Liver (tissue), 3 donors: ENCODE measurements around the gene VAPA.

Experiments
- GABPA ChIP-seq, 2 donors: IDR thresholded peaks in 1 of 2; conservative IDR thresholded peaks in 1 of 2; 2 replicates each; pipeline ENCODE4 v1.6.1; 2016; ENCODE audit warnings: antibody characterized with exemption in 2 of 2, mild to moderate bottlenecking in 1 of 2, moderate library complexity in 1 of 2
- HNF4G ChIP-seq: IDR thresholded peaks from 2 replicates; pipeline ENCODE4 v1.6.1; 2016; ENCODE audit warnings: antibody characterized with exemption
- SP1 ChIP-seq: IDR thresholded peaks from 2 replicates; pipeline ENCODE4 v1.6.1; 2018; ENCODE audit warnings: antibody characterized with exemption, mild to moderate bottlenecking
- YY1 ChIP-seq: IDR thresholded peaks from 2 replicates; pipeline ENCODE4 v1.6.1; 2016; ENCODE audit warnings: antibody characterized with exemption, mild to moderate bottlenecking
- TF ChIP-seq, protein P1 (sequence below): IDR thresholded peaks from 2 replicates; pipeline ENCODE4 v1.6.1; 2016; ENCODE audit warnings: antibody characterized with exemption
- TF ChIP-seq, protein P2 (sequence below): IDR thresholded peaks from 2 replicates; pipeline ENCODE4 v1.6.1; 2016; ENCODE audit warnings: antibody characterized with exemption, mild to moderate bottlenecking
- TF ChIP-seq, protein P3 (sequence below): fragments of 150-350 bp; IDR thresholded peaks from 2 replicates; pipeline ENCODE4 v1.5.1; 2017; ENCODE audit warnings: improper control_type of control experiment, low read depth, low read length; ENCODE audit not compliant: missing input control
- TF ChIP-seq, protein P4 (sequence below): IDR thresholded peaks from 2 replicates; pipeline ENCODE4 v1.6.1; 2016; ENCODE audit warnings: antibody characterized with exemption
- donor health status: healthy.
- donor health status: healthy.

DNA sequence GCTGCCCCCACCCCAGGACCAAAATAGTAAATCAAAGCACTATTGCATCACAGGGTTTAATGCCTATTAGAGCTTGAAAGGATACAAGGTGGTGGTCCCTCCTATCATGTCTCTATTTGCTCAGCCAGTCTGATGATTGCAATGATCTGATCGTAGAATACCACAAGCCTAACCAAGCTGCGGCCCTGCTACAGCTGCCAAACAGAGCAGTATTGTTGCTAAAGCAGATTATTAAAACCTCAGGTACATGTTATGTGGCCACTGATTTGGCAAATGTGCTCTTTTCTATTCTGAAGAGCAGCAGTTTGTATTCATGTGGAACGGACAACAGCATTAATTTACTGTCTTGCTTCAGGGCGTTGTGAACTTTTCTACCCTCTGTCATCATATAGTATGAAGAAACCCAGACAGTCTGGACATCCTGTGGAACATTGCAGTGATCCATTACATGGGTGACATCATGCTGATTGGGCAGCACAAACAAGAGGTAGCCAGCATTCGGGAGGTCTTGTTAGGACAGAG is 8.4 kb upstream of the VAPA start:
- TF ChIP-seq GABPA (IDR thresholded peaks at IDR 0.05 in 1 of 2, conservative IDR thresholded peaks at IDR 0.05 in 1 of 2) (no peak), HNF4G (no peak), YY1 (no peak), SP1 (no peak)
- TF ChIP-seq, protein P1, sequence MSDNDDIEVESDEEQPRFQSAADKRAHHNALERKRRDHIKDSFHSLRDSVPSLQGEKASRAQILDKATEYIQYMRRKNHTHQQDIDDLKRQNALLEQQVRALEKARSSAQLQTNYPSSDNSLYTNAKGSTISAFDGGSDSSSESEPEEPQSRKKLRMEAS: no peak
- TF ChIP-seq, protein P2, sequence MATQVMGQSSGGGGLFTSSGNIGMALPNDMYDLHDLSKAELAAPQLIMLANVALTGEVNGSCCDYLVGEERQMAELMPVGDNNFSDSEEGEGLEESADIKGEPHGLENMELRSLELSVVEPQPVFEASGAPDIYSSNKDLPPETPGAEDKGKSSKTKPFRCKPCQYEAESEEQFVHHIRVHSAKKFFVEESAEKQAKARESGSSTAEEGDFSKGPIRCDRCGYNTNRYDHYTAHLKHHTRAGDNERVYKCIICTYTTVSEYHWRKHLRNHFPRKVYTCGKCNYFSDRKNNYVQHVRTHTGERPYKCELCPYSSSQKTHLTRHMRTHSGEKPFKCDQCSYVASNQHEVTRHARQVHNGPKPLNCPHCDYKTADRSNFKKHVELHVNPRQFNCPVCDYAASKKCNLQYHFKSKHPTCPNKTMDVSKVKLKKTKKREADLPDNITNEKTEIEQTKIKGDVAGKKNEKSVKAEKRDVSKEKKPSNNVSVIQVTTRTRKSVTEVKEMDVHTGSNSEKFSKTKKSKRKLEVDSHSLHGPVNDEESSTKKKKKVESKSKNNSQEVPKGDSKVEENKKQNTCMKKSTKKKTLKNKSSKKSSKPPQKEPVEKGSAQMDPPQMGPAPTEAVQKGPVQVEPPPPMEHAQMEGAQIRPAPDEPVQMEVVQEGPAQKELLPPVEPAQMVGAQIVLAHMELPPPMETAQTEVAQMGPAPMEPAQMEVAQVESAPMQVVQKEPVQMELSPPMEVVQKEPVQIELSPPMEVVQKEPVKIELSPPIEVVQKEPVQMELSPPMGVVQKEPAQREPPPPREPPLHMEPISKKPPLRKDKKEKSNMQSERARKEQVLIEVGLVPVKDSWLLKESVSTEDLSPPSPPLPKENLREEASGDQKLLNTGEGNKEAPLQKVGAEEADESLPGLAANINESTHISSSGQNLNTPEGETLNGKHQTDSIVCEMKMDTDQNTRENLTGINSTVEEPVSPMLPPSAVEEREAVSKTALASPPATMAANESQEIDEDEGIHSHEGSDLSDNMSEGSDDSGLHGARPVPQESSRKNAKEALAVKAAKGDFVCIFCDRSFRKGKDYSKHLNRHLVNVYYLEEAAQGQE: no peak
- TF ChIP-seq, protein P3, sequence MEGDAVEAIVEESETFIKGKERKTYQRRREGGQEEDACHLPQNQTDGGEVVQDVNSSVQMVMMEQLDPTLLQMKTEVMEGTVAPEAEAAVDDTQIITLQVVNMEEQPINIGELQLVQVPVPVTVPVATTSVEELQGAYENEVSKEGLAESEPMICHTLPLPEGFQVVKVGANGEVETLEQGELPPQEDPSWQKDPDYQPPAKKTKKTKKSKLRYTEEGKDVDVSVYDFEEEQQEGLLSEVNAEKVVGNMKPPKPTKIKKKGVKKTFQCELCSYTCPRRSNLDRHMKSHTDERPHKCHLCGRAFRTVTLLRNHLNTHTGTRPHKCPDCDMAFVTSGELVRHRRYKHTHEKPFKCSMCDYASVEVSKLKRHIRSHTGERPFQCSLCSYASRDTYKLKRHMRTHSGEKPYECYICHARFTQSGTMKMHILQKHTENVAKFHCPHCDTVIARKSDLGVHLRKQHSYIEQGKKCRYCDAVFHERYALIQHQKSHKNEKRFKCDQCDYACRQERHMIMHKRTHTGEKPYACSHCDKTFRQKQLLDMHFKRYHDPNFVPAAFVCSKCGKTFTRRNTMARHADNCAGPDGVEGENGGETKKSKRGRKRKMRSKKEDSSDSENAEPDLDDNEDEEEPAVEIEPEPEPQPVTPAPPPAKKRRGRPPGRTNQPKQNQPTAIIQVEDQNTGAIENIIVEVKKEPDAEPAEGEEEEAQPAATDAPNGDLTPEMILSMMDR: no peak
- TF ChIP-seq, protein P4, sequence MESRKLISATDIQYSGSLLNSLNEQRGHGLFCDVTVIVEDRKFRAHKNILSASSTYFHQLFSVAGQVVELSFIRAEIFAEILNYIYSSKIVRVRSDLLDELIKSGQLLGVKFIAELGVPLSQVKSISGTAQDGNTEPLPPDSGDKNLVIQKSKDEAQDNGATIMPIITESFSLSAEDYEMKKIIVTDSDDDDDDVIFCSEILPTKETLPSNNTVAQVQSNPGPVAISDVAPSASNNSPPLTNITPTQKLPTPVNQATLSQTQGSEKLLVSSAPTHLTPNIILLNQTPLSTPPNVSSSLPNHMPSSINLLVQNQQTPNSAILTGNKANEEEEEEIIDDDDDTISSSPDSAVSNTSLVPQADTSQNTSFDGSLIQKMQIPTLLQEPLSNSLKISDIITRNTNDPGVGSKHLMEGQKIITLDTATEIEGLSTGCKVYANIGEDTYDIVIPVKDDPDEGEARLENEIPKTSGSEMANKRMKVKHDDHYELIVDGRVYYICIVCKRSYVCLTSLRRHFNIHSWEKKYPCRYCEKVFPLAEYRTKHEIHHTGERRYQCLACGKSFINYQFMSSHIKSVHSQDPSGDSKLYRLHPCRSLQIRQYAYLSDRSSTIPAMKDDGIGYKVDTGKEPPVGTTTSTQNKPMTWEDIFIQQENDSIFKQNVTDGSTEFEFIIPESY: no peak
